Stimulated activated CD4-positive, alpha-beta T cell treated with anti-CD3 and anti-CD28 coated beads, Interleukin-2, amount 100 ng/mL, for 4 hours (primary cell): ENCODE results near the gene EFNA2.

Experiments used
- DNase-seq: peaks from one replicate; pipeline ENCODE4 v3.0.0-alpha.2; 2020; ENCODE audit warnings: low read depth

Gene EFNA2

DNA sequence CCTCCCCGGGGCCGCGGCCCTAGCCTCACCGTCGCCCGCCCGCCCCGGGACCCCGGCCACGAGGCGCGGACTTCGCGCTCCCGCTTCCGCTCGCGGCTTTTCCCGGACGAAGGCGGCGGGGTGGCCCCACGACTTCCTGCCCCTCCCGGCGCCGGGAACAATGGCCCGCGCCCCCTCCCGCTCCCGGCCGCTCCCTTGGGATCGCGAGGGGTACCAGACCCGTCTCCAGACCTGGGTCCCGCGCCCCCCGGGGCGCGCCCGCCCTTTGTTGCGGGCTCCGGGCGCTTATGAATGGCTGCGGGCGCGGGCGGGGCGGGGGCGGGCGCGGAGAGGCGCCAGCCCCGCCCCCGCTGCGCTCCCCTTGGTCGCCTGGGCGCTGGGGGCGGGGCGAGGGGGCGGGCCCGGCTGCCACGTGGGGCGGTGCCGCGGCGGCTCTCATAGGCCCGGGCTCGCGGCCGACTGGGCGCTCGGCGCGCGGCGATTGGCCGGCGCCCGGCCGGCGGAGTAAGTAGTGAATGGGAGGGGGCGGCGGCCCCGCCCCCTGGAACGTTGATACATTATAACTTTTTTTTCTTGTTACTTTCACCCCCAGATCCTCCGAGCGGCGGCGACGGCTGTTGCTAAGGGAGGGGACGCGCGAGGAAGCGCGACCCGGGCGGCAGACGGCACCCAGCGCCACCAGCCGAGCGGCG lies 36.2 kb upstream of the EFNA2 start:
- DNase-seq: peak; percentile 92

DNA sequence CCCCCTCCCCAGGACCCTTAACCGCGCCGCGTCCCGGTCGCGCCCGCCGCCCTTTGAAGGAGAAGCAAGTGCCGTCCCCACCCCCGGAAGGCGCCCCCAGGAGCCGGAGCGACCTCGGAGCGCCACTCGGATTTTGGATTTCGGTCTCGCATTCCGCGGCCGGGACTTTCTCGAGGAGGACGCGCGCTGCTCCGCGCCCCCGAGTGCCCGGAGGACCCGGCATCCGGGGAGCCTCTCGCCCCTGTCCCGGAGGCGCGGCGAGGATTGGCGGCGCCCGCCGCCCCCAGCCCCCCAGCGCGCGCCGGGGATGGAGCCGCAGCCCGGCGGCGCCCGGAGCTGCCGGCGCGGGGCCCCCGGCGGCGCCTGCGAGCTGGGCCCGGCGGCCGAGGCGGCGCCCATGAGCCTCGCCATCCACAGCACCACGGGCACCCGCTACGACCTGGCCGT lies 35.7 kb upstream of the EFNA2 start:
- no peak for DNase-seq

DNA sequence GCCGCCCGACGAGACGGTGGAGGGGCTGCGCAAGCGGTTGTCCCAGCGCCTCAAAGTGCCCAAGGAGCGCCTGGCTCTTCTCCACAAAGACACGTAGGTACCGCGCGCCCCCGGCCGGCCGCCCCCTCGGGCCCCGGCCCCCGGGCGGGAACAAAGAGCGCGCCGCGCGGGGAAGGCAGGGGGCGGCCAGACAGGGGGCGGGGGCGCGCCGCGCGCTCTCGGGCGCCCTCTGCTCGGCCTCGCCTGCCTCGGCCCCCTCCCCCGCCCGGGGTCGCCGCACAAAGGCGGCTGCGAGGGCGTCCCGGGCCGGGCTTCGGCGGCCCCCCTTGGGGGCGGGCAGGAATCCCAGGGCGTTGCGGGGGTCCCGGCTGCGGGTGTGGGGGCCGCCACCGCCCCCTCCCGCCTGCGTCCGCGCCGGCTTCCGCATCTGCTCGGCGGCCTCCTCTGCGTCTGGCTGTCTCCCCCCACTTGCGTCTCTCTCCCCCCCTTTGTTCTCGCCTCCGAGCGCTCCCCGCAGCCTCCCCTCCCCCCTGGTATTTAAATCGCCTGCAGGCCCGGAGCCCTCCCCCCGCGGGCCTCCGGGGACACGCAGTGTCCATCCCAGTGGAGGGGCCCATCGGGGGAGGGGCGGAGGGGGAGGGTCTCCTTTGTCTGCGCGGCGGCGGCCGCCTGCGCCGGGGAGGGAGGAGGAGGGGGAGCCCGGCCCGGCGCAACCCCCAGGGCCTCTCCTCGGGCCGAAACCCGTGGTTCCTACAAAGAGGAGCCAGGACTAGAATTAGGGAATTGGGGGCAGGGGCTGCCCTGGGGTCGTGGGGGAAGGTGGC lies 35.0 kb upstream of the EFNA2 start:
- DNase-seq: no peak

DNA sequence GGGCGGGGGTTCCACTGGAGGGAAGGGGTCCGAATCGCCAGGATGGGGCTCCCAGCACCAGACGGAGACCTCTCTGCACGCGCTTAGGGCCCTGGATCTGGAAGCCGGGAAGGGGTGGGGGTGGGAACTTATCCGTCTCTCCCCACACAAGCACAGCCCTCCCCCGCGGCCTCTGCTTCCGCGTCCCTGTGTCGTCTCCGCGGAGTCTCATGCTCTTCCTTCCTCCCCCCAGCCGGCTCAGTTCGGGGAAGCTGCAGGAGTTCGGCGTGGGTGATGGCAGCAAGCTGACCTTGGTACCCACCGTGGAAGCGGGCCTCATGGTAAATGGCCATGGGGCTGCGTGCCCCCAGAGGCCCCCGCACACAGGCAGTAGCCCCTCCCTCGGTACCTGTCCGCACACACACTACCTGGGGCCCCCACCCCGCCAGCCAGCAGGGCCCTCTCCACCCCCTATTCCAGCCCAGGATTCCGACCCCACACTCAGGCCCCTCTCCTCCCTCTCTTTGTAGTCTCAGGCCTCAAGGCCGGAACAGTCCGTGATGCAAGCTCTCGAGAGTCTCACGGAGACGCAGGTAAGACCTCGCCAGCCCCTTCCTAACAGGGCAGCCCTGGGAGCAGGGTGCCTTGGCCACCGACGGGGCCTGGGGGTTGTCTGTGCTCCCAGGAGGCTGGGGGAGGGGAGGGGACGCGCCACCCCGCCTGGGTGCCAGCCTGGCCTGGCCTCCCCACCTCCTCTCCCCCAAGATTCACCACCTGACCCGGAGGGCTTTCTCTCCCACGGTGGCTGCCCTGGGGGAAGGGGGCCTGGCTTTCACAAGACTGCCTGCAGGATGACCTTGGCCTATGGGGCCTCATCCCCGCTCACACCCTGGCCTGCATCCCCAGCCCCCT lies 34.1 kb upstream of the EFNA2 start:
- no peak for DNase-seq

DNA sequence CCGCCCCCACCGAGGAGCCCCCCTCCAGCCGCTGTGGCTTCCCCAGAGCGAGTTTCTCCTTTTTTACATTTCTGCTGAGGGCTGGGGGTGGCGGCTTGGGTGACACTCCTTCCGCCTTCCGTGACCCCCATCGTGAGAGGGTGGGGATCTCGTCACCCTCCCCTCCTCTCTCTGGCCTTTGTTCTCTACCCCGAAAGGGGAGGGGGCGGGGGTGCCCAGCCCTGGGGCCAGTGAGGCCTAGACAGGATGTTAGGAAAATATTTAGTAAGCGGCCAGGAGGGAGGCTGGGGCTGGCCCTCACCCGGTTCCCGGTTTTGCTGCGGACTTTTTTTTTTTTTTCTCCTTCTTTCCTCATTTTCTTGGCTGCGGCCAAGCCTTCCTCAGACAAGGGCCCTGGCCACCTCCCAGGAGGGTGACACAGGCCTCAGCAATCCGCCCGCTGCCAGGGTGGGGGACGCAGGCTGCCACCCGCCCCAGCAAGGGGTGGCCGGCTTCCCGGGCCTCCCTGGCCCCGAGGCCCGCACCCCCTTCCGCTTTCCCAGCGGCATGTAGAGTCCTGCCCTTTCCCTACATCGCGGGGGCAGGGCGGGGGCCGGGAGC lies 33.4 kb upstream of the EFNA2 start:
- no peak for DNase-seq

DNA sequence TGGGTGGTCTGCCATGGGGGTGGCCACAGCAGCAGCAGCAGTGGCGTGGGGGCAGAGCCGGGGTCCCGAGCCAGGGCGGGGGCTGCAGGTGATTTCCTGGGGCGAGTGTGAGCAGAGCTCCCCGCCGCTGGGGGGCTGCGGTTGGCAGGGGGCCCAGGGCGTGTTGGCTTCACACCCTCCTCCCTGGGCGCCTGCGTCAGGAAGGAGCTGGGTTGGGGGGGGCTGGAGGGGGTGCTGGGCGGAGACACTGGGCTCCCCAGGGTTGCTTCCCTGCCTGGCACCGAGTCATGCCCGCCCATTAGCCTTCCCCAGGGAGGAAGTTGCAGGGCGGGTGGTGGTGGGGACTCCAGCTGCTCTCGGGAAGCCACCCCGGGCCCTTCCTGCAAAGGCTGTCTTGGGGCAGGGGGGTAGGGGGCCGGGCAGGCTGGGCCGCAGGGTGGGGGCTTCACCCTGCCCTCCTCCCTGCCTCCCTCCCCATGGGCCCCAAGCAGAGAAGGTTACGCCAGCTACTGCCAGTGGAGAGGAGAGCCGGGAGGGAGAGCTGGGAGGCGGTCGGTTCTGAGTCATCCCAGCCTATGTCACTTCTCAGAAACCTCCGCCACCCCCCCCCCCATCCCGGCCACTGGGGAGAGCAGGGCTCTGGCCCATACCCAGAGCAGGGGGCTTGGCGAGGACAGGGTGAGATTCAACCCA lies 32.7 kb upstream of the EFNA2 start:
- no peak for DNase-seq

DNA sequence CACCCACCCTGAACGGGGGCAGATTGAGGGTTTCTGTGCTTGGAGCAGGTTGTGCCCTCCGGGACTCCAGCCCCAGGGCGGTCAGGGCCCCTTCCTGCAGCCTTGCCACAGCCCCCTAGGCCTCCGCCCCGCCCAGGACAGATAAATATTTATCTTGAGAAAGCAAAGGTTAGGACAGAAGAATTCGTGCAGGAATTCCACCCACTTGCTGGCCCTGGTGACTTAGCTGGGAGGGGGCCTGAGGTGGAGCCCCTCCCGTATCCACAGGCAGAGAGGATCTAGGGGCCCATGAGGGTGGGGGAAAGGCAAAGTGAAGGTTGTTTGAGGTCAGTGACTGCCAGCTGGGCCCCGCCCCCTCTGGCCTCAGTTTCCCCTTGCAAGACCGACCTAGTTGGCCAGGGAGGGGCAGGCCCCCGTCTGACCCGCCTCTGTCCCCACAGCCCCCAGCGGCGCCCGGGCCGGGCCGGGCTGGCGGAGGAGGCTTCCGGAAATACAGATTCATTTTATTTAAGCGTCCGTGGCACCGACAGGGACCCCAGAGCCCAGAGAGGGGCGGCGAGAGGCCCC lies 32.1 kb upstream of the EFNA2 start:
- DNase-seq: no peak

DNA sequence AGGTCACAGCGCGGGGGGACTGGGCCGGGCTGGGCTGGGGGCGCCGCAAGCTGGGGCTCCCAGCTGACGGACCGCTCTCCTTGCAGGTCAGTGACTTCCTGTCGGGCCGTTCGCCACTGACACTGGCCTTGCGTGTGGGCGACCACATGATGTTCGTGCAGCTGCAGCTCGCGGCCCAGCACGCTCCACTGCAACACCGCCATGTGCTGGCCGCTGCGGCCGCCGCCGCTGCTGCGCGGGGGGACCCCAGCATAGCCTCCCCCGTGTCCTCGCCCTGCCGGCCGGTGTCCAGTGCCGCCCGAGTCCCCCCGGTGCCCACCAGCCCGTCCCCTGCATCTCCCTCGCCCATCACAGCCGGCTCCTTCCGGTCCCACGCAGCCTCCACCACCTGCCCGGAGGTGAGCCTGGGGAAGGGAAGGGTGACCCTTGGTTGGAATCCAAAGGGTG lies 31.6 kb upstream of the EFNA2 start:
- no peak for DNase-seq

DNA sequence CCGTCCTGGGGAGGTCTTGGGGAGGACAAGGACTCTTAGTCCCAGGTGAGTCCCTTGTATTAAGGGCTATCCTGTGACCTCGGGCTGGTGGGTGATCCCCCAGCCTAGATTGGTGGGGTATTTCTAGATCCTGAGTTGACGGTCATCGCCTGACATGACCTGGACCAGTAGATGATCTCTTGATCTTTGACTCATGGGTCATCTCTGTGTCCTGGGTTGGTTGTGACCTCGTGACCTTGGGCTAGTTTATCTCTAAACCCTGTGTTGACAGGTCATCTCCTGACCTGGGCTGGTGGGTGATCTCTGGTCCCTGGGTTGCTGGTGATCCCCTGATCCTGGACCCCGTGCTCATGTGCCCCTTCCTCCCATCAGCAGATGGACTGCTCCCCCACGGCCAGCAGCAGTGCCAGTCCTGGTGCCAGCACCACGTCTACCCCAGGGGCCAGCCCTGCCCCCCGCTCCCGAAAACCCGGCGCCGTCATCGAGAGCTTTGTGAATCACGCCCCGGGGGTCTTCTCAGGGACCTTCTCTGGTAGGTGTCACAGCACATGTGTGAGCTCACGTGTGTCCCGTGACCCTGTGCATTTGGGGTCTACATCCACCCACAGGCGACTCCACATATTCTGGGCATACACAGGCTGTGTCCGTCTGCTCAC lies 31.0 kb upstream of the EFNA2 start:
- DNase-seq: no peak

DNA sequence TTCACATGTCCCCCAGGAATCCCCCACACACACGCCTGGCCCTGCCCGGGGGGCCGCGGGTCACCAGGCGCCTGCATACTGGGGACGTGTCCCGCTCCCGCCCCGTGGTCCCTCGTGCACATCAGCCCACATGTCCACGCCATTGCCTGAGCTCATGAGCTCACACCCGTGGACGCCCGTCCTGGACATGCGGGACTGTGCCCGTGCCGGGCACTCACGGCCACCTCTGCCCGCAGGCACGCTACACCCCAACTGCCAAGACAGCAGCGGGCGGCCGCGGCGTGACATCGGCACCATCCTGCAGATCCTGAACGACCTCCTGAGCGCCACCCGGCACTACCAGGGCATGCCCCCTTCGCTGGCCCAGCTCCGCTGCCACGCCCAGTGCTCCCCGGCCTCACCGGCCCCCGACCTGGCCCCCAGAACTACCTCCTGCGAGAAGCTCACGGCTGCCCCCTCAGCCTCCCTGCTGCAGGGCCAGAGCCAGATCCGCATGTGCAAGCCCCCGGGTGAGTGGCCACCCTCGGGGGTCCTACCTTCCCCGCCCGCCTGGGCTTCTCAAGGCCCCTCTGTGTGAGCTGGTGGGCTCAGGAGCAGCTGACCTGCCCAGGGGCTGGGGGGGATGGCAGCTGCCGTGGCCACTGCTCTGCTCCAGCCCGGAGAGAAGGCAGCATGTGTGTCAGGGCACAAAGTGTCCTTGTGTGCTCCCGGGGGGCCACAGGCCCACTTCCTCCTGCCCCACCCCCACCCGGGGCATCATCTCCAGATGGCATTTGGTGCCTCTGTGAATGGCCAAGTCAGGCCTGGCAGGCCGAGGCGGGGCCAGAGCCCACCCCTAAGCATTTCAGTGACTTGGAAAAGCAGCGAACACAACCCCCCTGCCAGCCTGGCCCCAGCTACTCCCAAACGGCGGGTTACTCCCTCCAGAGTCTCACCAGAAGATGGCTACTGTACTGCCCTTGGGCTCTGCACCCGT lies 30.2 kb upstream of the EFNA2 start:
- DNase-seq: no peak

DNA sequence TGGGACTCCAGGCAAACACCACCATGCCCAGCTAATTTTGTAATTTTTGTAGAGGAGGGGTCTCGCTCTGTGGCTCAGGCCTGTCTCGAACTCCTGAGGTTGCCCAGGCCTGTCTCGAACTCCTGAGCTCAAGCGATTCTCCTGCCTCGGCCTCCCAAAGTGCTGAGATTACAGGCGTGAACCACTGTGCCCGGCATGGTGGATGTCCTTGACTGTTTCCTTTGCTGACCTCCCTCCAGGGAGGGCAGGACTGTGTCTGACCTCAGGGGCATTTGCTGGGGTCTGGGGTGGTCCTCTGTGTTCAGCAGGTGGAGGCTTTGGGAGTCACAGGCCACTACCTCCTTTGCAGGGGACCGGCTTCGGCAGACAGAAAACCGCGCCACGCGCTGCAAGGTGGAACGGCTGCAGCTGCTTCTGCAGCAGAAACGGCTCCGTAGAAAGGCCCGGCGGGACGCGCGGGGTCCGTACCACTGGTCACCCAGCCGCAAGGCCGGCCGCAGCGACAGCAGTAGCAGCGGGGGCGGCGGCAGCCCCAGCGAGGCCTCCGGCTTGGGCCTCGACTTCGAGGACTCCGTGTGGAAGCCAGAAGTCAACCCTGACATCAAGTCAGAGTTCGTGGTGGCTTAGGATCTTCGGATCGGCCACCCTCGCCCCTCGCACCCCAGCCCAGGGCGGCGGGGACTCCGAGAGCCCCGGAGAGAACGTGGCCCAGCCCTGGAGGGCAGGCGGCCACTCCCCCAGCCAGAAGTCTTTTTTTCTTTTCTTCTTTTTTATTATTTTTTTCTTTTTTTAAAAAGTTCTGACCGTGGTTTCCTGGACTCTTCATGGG lies 28.8 kb upstream of the EFNA2 start:
- no peak for DNase-seq

DNA sequence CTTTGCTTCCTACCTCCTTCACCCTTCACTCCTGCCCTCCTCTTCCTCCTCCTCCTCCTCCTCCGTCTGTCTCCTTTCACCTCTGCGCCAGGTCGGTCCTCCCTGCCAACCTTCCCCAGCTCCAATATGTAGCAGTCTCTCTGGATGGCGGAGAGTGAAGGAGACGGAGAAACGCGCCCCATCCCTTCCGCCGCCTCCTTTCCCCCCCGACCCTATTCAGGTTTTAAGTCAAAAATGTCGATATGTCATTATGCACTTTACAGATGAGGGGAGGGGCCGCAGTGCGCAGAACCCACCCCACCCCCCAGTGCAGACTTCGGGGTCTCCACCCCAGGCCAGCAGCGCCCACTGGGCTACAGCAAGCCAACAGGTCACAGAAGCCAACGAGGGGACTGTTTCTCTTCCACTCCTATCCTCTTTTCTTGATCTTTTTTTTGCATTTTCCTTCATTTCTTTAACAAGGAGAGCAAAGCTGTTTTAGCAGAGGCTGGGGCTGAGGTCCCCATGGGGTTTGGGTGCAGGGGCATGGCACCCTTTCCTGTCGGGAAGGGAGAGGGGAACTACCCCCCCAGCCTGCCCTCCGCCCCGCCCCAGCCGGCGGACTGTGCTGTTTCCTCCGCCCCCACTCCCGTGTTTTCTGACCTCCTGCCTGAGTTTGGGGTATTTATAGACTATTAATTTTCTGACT lies 28.1 kb upstream of the EFNA2 start:
- no peak for DNase-seq

DNA sequence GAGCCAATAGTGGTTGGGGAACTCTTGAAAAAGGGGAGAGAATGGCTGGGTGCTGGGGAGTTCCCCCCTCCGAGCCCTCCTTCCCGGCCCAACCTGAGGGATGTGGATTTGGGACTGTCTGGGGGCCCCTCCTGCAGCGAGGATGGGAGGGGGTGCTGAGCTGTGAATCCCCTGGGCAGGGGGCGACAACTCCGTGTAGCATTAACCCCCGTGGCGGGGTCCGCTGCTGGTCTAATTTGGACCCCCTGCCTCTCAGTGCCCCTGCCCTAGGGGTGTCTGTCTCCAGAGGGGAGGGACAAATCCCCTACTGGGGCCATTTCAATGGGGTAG lies 27.5 kb upstream of the EFNA2 start:
- DNase-seq: no peak

DNA sequence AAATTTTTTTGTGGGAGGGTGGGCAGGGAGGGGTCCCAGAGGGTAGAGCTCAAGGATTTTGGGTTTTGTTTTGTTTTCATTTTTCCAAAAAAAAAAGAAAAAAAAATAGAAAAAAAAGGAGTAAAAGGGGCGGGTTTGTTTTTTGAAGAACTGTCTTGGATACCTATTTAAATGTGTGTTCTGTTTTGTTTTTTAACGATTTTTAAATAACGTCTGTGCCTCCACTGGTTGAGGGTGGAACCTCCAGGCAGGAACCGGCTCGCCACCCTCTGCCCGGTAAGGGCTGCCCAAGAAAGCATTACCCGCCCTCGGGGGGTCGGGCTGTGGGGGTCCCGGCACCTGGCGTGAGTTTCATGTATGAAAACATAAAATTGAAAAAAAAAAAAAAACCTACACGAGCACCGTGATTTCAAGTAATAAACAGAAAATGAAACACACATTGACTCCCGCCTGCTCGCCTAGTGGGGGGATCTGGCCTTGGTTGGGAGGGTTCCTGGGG lies 26.9 kb upstream of the EFNA2 start:
- DNase-seq: no peak

DNA sequence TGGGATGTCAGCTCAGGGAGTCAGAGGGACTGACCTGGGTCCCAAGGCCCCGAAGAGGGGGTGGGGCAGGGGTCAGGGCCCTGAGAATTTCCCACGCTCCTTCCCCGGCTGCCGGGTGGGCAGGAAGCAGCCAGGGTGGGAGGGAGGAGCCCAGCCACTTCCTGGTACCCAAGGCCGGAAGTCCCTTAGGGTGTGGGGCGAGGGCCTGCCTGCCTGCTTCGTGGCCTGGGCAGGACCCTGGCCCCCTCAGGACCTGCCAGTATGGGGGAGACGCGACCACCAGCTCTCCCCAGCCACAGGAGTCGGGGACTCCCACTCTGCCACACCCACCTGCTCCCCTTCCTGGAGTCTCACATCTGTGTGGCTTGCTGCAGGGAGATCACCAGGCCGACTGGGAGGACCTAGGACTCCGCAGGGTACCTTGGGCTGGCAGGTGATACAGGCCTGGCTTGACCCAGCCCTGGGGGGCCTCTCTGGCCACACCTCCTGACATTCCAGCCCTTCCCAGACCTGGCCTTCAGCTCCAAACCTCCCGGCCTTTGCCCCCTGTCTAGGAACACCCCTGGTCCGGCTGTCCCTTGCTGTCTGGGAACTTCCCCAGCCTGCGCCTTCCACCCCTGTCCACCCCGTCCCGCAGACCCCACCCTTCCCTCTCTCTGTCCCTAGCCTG lies 26.3 kb upstream of the EFNA2 start:
- no peak for DNase-seq

DNA sequence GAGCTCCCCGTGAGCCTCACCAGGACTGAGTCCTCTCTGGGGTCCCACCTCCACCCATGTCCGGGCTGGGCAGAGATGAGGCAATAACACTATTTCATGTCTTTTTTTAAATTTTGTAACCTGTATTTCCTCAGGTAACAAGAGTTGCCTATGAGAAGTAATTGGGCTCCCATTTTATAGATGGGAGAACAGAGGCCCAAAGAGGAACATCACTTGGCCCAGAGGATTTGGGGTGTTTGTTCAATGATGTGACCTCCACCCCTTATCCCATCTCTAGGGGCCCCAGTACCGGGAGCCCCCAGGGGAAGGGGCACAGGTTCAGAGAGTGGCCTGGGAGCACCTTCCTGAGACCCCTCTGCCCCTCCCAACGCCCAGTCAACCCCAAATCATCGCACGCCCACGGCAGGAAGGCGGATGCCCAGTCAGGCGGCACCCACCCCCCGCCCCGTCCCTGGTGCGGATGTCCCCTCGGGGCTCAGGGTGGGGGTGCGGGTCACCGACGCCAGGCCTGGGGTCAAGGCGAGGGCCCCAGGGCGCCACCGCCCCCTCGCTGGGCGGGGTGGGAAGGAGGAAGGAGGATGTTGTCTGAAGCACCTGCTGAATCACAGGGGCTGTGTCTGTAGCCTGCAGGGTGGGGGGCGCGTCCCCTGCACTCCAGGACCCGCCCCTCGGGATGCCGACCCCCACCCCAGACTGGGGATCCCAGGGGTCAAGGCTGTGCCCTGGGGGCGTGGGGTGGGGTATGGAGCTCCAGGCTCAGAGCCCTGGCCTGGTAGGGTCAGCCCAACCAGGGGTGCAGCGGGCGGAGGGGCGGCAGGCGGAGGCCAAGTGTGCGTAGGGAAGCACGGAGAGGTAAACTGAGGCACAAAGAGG lies 25.6 kb upstream of the EFNA2 start:
- no peak for DNase-seq
